ENCODE results near the gene ATP9A. TPM values are rescaled to one million over a fixed set of nuclear protein-coding genes. Genes with fewer than 3 reads are reported as not detected.

The ATP9A gene
- total and polyA plus RNA-seq, 4 donors: 2.4 to 16.7 (median 9.9) TPM

DNA sequence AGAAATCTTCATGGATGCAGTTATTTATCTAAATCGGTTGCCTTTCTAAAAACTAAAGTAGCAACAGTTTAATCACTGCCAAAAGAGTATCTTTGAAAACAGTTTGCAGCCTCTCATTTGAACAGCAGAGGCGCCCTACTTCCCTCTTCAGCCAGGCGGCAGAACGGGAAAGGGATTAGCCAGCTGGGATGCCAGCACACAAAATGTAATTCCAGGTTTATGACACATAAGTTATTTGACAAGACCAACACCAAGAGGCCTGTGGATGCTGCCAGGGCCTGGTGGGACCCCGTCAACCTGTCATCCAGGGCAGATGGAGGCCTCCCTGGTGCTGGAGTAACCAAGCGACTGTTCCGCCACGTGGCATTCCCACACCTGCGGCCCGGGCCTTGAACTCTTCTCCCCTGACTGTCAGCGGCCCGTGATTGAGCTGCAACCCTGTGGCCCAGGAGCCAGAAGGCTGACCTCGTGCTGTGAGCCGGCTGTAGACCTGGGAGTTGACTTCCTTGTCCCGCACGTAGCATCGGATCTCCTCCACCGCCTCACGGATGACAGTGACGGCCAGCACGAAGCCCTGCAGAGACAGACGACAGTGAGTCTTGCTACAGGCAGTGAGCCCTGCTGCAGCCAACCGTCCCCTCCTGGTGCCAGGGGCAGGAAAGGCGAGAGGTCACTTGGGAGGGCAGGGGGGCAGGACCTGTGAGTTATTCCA, 55.5 kb downstream of the ATP9A start:
- no peak for DNase-seq (ENCODE audit: low spot score)
- no peaks in the 10 kb centered on the region for H3K4me1 ChIP-seq (ENCODE audit: control insufficient read depth in 4 of 4, insufficient read depth in 4 of 4, low read length in 3 of 4)
- H3K36me3 ChIP-seq (ENCODE audit: control insufficient read depth in 4 of 4, insufficient read depth in 3 of 4, low read depth in 1 of 4, low read length in 3 of 4): peaks cover 0 to 4% (median 0%) of the 10 kb centered on the region in 4 donors

DNA sequence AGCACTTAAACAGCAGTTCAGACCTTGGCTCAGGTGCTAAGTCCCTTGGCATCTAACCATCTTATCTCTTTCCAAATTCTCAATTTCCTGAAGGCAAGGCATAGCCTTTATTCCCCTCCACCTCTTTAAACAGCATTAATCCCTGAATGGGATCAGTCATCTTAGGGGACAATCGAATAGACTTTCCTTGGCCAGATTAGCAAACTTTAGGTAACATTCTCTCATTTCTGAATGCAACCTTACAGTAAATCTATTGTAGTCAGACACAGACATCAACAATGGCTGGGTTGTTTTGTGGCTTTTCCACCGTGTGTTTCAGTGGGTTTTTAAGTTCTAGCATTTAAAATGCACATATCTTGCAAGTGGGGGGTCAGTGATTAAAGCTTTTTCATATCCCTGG, 56.8 kb downstream of the ATP9A start:
- no peak for DNase-seq (ENCODE audit: low spot score)
- no peak overlapping the region for H3K9ac ChIP-seq (ENCODE audit: low read depth in 1 of 2, low read length in 2 of 2)
- no peaks in the 10 kb centered on the region for H3K9me3 ChIP-seq (ENCODE audit: control insufficient read depth in 4 of 4, low read length in 3 of 4)
- no peak overlapping the region for H3K27ac ChIP-seq (ENCODE audit: low read depth in 1 of 2, low read length in 2 of 2)
- no peak overlapping the region for H3K4me3 ChIP-seq (ENCODE audit: low read depth in 1 of 3, low read length in 3 of 3)
- WGBS: 93% methylated on average over 2 of the region's 2 CpGs
- no peaks in the 10 kb centered on the region for H3K27me3 ChIP-seq (ENCODE audit: control insufficient read depth in 4 of 4, insufficient read depth in 4 of 4, low read length in 3 of 4)
- H3K4me1 ChIP-seq (ENCODE audit: control insufficient read depth in 4 of 4, insufficient read depth in 4 of 4, low read length in 3 of 4): no peaks in the 10 kb centered on the region
- H3K36me3 ChIP-seq (ENCODE audit: control insufficient read depth in 4 of 4, insufficient read depth in 3 of 4, low read depth in 1 of 4, low read length in 3 of 4): peaks cover 0 to 4% (median 0%) of the 10 kb centered on the region in 4 donors
- TF ChIP-seq HNF4G (IDR thresholded peaks at IDR 0.05) (no peak), NR2F2 (IDR thresholded peaks at IDR 0.05) (no peak), RXRA (IDR thresholded peaks at IDR 0.05) (no peak), YY1 (IDR thresholded peaks at IDR 0.05) (no peak), TAF1 (conservative IDR thresholded peaks at IDR 0.05) (no peak)
- TF ChIP-seq, protein P1, sequence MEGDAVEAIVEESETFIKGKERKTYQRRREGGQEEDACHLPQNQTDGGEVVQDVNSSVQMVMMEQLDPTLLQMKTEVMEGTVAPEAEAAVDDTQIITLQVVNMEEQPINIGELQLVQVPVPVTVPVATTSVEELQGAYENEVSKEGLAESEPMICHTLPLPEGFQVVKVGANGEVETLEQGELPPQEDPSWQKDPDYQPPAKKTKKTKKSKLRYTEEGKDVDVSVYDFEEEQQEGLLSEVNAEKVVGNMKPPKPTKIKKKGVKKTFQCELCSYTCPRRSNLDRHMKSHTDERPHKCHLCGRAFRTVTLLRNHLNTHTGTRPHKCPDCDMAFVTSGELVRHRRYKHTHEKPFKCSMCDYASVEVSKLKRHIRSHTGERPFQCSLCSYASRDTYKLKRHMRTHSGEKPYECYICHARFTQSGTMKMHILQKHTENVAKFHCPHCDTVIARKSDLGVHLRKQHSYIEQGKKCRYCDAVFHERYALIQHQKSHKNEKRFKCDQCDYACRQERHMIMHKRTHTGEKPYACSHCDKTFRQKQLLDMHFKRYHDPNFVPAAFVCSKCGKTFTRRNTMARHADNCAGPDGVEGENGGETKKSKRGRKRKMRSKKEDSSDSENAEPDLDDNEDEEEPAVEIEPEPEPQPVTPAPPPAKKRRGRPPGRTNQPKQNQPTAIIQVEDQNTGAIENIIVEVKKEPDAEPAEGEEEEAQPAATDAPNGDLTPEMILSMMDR (IDR thresholded peaks at IDR 0.05; ENCODE audit: low read depth, low read length, missing input control): no peak
- TF ChIP-seq, protein P2, sequence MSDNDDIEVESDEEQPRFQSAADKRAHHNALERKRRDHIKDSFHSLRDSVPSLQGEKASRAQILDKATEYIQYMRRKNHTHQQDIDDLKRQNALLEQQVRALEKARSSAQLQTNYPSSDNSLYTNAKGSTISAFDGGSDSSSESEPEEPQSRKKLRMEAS (IDR thresholded peaks at IDR 0.05): no peak
- TF ChIP-seq, protein P3, sequence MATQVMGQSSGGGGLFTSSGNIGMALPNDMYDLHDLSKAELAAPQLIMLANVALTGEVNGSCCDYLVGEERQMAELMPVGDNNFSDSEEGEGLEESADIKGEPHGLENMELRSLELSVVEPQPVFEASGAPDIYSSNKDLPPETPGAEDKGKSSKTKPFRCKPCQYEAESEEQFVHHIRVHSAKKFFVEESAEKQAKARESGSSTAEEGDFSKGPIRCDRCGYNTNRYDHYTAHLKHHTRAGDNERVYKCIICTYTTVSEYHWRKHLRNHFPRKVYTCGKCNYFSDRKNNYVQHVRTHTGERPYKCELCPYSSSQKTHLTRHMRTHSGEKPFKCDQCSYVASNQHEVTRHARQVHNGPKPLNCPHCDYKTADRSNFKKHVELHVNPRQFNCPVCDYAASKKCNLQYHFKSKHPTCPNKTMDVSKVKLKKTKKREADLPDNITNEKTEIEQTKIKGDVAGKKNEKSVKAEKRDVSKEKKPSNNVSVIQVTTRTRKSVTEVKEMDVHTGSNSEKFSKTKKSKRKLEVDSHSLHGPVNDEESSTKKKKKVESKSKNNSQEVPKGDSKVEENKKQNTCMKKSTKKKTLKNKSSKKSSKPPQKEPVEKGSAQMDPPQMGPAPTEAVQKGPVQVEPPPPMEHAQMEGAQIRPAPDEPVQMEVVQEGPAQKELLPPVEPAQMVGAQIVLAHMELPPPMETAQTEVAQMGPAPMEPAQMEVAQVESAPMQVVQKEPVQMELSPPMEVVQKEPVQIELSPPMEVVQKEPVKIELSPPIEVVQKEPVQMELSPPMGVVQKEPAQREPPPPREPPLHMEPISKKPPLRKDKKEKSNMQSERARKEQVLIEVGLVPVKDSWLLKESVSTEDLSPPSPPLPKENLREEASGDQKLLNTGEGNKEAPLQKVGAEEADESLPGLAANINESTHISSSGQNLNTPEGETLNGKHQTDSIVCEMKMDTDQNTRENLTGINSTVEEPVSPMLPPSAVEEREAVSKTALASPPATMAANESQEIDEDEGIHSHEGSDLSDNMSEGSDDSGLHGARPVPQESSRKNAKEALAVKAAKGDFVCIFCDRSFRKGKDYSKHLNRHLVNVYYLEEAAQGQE (IDR thresholded peaks at IDR 0.05): no peak

More for the DNA sequence above, 55.5 kb downstream of the ATP9A start:
- Histone ChIP-seq H3K27ac (ENCODE audit: low read depth in 1 of 2, low read length in 2 of 2) (no peak overlapping the region), H3K9ac (ENCODE audit: low read depth in 1 of 2, low read length in 2 of 2) (no peak overlapping the region), H3K4me3 (ENCODE audit: low read depth in 1 of 3, low read length in 3 of 3) (no peak overlapping the region), H3K27me3 (ENCODE audit: control insufficient read depth in 4 of 4, insufficient read depth in 4 of 4, low read length in 3 of 4) (no peaks in the 10 kb centered on the region), H3K9me3 (ENCODE audit: control insufficient read depth in 4 of 4, low read length in 3 of 4) (no peaks in the 10 kb centered on the region)
- 81% methylated on average over 24 of the region's 24 CpGs for WGBS
- TF ChIP-seq, protein P3 (IDR thresholded peaks at IDR 0.05): no peak
- no peak for TF ChIP-seq NR2F2 (IDR thresholded peaks at IDR 0.05)
- TF ChIP-seq, protein P1 (IDR thresholded peaks at IDR 0.05; ENCODE audit: low read depth, low read length, missing input control): peak; percentile 34
- no peak for TF ChIP-seq RXRA (IDR thresholded peaks at IDR 0.05)
- TF ChIP-seq, protein P4, sequence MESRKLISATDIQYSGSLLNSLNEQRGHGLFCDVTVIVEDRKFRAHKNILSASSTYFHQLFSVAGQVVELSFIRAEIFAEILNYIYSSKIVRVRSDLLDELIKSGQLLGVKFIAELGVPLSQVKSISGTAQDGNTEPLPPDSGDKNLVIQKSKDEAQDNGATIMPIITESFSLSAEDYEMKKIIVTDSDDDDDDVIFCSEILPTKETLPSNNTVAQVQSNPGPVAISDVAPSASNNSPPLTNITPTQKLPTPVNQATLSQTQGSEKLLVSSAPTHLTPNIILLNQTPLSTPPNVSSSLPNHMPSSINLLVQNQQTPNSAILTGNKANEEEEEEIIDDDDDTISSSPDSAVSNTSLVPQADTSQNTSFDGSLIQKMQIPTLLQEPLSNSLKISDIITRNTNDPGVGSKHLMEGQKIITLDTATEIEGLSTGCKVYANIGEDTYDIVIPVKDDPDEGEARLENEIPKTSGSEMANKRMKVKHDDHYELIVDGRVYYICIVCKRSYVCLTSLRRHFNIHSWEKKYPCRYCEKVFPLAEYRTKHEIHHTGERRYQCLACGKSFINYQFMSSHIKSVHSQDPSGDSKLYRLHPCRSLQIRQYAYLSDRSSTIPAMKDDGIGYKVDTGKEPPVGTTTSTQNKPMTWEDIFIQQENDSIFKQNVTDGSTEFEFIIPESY (IDR thresholded peaks at IDR 0.05): no peak
- no peak for TF ChIP-seq FOXA2 (IDR thresholded peaks at IDR 0.05)
- peak; percentile 49 to 80 for TF ChIP-seq RAD21 (IDR thresholded peaks at IDR 0.05)
- TF ChIP-seq, protein P2 (IDR thresholded peaks at IDR 0.05): no peak

Measured in liver (tissue), 9 donors.